ENCODE measurements around the gene SOX1. TPM values are rescaled to one million over a fixed set of nuclear protein-coding genes. Genes with fewer than 3 reads are reported as not detected.

Gene SOX1
- total and polyA plus RNA-seq, 4 donors, result not detected

- H3K9me3 ChIP-seq (ENCODE audit: control insufficient read depth in 4 of 4, low read length in 3 of 4), result no peaks in the 10 kb centered on the region
- no peak overlapping the region for H3K9ac ChIP-seq (ENCODE audit: low read depth in 1 of 2, low read length in 2 of 2)
- no peaks in the 10 kb centered on the region for H3K36me3 ChIP-seq (ENCODE audit: control insufficient read depth in 4 of 4, insufficient read depth in 3 of 4, low read depth in 1 of 4, low read length in 3 of 4)
- TF ChIP-seq GABPA (IDR thresholded peaks at IDR 0.05 in 1 of 2, conservative IDR thresholded peaks at IDR 0.05 in 1 of 2) (no peak), SP1 (IDR thresholded peaks at IDR 0.05) (no peak), RAD21 (IDR thresholded peaks at IDR 0.05) (no peak), NR2F2 (IDR thresholded peaks at IDR 0.05) (no peak), HNF4A (conservative IDR thresholded peaks at IDR 0.05) (no peak), YY1 (IDR thresholded peaks at IDR 0.05) (no peak), EGR1 (IDR thresholded peaks at IDR 0.05; ENCODE audit: low read depth in 2 of 2) (no peak), FOXA2 (IDR thresholded peaks at IDR 0.05) (no peak), RXRA (IDR thresholded peaks at IDR 0.05) (no peak)
- TF ChIP-seq, protein P1, sequence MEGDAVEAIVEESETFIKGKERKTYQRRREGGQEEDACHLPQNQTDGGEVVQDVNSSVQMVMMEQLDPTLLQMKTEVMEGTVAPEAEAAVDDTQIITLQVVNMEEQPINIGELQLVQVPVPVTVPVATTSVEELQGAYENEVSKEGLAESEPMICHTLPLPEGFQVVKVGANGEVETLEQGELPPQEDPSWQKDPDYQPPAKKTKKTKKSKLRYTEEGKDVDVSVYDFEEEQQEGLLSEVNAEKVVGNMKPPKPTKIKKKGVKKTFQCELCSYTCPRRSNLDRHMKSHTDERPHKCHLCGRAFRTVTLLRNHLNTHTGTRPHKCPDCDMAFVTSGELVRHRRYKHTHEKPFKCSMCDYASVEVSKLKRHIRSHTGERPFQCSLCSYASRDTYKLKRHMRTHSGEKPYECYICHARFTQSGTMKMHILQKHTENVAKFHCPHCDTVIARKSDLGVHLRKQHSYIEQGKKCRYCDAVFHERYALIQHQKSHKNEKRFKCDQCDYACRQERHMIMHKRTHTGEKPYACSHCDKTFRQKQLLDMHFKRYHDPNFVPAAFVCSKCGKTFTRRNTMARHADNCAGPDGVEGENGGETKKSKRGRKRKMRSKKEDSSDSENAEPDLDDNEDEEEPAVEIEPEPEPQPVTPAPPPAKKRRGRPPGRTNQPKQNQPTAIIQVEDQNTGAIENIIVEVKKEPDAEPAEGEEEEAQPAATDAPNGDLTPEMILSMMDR (IDR thresholded peaks at IDR 0.05; ENCODE audit: low read depth, low read length, missing input control), result no peak
- WGBS, result 7% methylated on average over 17 of the region's 17 CpGs
- H3K4me1 ChIP-seq (ENCODE audit: control insufficient read depth in 4 of 4, insufficient read depth in 4 of 4, low read length in 3 of 4), result peaks cover 0 to 20% (median 6%) of the 10 kb centered on the region in 4 donors
- no peak overlapping the region for H3K4me3 ChIP-seq (ENCODE audit: low read depth in 1 of 3, low read length in 3 of 3)
- H3K27ac ChIP-seq (ENCODE audit: low read depth in 1 of 2, low read length in 2 of 2), result no peak overlapping the region
- DNase-seq (ENCODE audit: low spot score), result no peak
- peaks cover 2 to 34% (median 26%) of the 10 kb centered on the region in 4 donors for H3K27me3 ChIP-seq (ENCODE audit: control insufficient read depth in 4 of 4, insufficient read depth in 4 of 4, low read length in 3 of 4)
Measured at GRCh38 chr13:112074139-112074865, 7.4 kb downstream of the SOX1 start.

GRCh38 chr13:112077729-112078128, 10.8 kb downstream of the SOX1 start:
- DNase-seq (ENCODE audit: low spot score), result no peak
- H3K36me3 ChIP-seq (ENCODE audit: control insufficient read depth in 4 of 4, insufficient read depth in 3 of 4, low read depth in 1 of 4, low read length in 3 of 4), result no peaks in the 10 kb centered on the region
- no peak overlapping the region for H3K9ac ChIP-seq (ENCODE audit: low read depth in 1 of 2, low read length in 2 of 2)
- WGBS, result 18% methylated on average over 3 of the region's 3 CpGs
- peaks cover 2 to 28% (median 17%) of the 10 kb centered on the region in 4 donors for H3K27me3 ChIP-seq (ENCODE audit: control insufficient read depth in 4 of 4, insufficient read depth in 4 of 4, low read length in 3 of 4)
- H3K4me3 ChIP-seq (ENCODE audit: low read depth in 1 of 3, low read length in 3 of 3), result no peak overlapping the region
- H3K27ac ChIP-seq (ENCODE audit: low read depth in 1 of 2, low read length in 2 of 2), result no peak overlapping the region
- H3K9me3 ChIP-seq (ENCODE audit: control insufficient read depth in 4 of 4, low read length in 3 of 4), result peaks cover 0 to 1% (median 0%) of the 10 kb centered on the region in 4 donors
- TF ChIP-seq GABPA (IDR thresholded peaks at IDR 0.05 in 1 of 2, conservative IDR thresholded peaks at IDR 0.05 in 1 of 2), result no peak
- TF ChIP-seq HNF4A (conservative IDR thresholded peaks at IDR 0.05), result no peak
- no peak for TF ChIP-seq ZBTB33 (IDR thresholded peaks at IDR 0.05)
- no peak for TF ChIP-seq SP1 (IDR thresholded peaks at IDR 0.05)
- H3K4me1 ChIP-seq (ENCODE audit: control insufficient read depth in 4 of 4, insufficient read depth in 4 of 4, low read length in 3 of 4), result peaks cover 0 to 14% (median 5%) of the 10 kb centered on the region in 4 donors

DNA sequence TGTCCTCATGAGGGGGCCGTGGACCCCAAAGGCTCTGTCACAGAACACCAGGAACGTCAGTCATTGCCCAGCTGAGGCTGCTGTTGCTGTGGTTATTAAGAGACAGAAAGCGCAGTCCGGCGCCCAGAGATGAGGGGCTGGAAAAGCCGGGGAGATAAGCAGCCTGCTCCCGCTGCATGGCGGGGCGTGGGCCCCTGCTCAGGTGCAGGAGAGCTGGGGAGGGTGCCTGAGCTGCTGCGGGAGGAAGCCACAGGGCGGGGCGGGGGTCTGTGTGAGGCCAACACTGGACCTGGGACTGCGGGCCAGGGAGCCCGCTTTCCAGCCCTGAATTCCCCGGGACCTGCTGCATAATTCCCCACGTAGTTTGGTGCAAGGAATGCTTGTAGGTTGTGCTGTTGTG, 11.3 kb downstream of the SOX1 start:
- no peak for DNase-seq (ENCODE audit: low spot score)
- H3K36me3 ChIP-seq (ENCODE audit: control insufficient read depth in 4 of 4, insufficient read depth in 3 of 4, low read depth in 1 of 4, low read length in 3 of 4), result no peaks in the 10 kb centered on the region
- H3K27me3 ChIP-seq (ENCODE audit: control insufficient read depth in 4 of 4, insufficient read depth in 4 of 4, low read length in 3 of 4), result peaks cover 2 to 28% (median 17%) of the 10 kb centered on the region in 4 donors
- no peak overlapping the region for H3K4me3 ChIP-seq (ENCODE audit: low read depth in 1 of 3, low read length in 3 of 3)
- peaks cover 0 to 9% (median 3%) of the 10 kb centered on the region in 4 donors for H3K4me1 ChIP-seq (ENCODE audit: control insufficient read depth in 4 of 4, insufficient read depth in 4 of 4, low read length in 3 of 4)
- 13% methylated on average over 16 of the region's 16 CpGs for WGBS
- no peak overlapping the region for H3K9ac ChIP-seq (ENCODE audit: low read depth in 1 of 2, low read length in 2 of 2)
- H3K27ac ChIP-seq (ENCODE audit: low read depth in 1 of 2, low read length in 2 of 2), result no peak overlapping the region
- no peak for TF ChIP-seq RAD21 (IDR thresholded peaks at IDR 0.05)
- TF ChIP-seq ZBTB33 (IDR thresholded peaks at IDR 0.05), result no peak
- TF ChIP-seq, protein P1 (IDR thresholded peaks at IDR 0.05; ENCODE audit: low read depth, low read length, missing input control), result no peak
- TF ChIP-seq, protein P2, sequence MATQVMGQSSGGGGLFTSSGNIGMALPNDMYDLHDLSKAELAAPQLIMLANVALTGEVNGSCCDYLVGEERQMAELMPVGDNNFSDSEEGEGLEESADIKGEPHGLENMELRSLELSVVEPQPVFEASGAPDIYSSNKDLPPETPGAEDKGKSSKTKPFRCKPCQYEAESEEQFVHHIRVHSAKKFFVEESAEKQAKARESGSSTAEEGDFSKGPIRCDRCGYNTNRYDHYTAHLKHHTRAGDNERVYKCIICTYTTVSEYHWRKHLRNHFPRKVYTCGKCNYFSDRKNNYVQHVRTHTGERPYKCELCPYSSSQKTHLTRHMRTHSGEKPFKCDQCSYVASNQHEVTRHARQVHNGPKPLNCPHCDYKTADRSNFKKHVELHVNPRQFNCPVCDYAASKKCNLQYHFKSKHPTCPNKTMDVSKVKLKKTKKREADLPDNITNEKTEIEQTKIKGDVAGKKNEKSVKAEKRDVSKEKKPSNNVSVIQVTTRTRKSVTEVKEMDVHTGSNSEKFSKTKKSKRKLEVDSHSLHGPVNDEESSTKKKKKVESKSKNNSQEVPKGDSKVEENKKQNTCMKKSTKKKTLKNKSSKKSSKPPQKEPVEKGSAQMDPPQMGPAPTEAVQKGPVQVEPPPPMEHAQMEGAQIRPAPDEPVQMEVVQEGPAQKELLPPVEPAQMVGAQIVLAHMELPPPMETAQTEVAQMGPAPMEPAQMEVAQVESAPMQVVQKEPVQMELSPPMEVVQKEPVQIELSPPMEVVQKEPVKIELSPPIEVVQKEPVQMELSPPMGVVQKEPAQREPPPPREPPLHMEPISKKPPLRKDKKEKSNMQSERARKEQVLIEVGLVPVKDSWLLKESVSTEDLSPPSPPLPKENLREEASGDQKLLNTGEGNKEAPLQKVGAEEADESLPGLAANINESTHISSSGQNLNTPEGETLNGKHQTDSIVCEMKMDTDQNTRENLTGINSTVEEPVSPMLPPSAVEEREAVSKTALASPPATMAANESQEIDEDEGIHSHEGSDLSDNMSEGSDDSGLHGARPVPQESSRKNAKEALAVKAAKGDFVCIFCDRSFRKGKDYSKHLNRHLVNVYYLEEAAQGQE (IDR thresholded peaks at IDR 0.05), result no peak
- no peak for TF ChIP-seq HNF4A (conservative IDR thresholded peaks at IDR 0.05)
- peaks cover under 1 to 2% (median 1%) of the 10 kb centered on the region in 4 donors for H3K9me3 ChIP-seq (ENCODE audit: control insufficient read depth in 4 of 4, low read length in 3 of 4)
